ENCODE data around the gene PHACTR2.
"Not testable (repeated sequence)": the region's sequence is repeated elsewhere in the genome, so short reads cannot be mapped to it uniquely, and the experiment has no call there.

PHACTR2 gene

DNA sequence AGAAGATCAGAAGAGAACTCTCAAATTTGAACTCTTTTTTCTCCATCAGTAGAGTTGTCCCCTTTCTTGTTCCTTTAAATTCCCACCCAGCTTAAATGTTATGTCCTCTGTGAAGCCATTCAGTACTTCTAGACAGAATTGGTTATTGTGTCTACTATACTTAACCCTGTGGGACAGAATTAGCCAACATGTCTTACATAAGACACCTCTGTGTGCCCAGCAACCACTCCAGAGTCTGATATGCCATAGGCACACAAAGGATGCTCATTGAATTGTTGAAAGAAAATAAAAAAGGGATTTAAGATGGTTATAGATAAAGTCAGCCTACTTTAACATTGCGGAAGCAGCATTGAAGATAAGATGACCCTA is 88.4 kb downstream of the PHACTR2 start:
- no peak for DNase-seq (ENCODE audit: low spot score)

DNA sequence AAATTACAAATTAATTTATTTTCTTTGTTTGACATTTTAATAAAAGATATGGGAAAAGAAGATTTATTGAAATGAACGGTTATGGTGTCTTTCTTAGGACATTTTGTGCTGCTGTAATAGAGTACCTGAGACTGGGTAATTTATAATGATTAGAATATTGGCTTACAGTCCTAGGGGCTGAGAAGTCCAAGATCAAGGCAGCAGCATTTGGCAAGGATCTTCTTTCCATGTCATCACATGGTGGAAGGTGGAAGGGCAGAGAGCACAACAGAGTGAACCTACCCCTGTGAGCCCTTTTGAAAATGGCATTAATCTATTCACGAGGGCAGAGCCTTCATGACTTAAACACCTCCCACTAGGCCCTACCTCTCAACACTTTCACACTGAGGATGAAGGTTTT is 89.7 kb downstream of the PHACTR2 start:
- no peak for DNase-seq (ENCODE audit: low spot score)

DNA sequence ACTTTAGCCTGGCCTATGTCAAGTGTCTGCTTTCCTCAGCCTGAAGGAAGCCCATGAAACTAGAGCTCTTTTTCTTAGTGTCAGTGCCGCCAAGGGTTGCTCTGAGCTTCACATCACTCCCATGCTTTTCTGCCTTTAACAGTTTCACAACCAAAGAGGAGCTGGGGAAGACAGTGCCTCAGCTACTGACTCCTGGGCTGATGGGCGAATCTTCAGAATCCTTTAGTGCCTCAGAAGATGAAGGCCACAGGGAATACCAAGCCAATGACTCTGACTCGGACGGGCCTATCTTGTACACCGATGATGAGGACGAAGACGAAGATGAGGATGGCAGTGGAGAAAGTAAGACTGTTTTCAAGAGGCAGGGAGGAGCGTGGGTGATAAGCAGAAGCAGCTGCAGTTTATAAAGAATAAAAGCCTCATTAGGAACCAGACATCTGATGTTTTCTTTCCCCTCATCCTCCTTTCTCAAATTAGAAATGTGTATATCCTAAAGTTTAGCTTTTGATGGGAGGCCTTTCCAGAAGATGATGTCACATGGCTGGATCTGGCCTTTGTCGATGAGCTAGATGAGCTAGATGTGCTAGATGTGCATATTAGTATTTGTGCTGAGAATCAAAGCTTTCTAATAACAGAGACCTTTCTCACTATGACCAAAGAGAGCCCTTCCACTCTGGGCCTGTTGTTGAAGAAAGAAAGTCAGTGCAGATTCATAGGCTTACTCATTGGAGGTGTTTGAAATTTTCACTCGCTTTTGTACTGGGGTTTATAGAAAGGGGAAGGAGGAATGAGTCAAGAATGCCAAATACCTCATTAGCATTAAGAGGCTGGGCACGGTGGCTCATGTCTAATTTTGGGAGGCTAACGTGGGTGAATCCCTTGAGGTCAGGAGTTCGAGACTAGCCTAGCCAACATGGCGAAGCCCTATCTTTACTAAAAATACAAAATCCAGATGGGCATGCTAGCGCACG is 94.6 kb downstream of the PHACTR2 start:
- DNase-seq (ENCODE audit: low spot score), result no peak

DNA sequence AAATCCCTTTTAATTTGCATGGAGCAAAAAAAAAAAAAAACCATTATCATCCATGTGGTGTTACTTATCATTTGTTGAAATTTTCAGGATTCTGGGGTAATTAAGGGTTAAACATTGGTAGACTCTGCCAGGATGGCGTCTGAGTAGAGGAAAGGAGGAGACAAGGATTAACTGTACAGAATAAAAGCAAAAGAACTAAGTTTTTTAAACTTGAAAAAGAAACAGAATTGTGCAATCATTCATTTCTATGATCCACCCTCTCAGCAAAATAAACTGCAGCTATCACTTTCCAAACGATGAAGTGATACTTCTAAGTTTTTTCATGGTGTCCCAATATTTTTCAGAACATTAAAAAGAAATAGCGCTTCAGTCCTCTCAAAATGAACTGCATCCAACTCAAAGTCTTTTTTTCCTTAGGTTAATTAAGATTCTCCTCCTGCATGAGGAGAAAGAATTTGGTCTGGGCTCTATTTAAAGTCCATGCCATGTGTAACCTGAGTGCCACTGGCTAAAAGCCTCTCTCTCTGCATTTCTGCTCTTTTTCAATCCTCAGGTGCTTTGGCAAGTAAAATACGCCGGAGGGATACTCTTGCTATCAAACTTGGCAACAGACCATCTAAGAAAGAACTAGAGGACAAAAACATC is 95.9 kb downstream of the PHACTR2 start:
- no peak for DNase-seq (ENCODE audit: low spot score)

DNA sequence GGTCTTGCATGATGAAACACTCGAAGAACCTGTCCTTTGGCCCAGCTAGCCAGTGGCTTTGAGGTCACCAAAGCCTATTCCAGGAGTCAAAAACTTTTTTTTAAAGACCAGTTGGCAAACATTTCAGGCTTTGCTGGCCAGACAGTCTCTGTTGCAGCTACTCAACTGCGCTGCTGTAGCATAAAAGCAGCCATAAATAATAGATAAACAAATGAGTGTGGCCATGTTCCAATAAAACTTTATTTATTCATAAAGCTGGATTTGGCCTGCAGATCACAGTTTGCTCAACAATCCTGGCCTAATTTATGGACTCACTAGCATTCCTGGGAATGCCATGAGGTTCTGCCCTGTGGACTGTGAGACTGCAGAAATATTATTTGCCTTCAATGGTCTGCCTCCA is 96.6 kb downstream of the PHACTR2 start:
- no peak for DNase-seq (ENCODE audit: low spot score)

DNA sequence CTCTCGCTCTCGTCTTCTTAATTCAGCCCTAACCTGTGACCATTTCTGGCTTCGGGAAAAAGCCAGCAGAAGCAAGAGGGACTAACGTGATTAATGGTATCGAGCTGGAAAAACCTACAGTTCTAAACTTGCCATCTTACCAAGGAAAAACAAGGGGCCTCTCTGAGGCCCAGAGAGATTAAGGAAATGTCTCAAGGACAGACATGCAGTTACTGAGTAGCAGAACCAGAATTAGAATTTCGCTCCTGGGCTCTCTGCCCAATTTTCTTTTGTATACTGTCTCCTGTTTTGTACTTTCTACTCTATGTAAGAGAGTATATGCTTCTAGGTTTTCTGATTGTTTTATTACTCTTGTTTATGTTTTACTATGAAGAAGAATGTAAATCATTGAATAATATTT is 97.6 kb downstream of the PHACTR2 start:
- no peak for DNase-seq (ENCODE audit: low spot score)

DNA sequence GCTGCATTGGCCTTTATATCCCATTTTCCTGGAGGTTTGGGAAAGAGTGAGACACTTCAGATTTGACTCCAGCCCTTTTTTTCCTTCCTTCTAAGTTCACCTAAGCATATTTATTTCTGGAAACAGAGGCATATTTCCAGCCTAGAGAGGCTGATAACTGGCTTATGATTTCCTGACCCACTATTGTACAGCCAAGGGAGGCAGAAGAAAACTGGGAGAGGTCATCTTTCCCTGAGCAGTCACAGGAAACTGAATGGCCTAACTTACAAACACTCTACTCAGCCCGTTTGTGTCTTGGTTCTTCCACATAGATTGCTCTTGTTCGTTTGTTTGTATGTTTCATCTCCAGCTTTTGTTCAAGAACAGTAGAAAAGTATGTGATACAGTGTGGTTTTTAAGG is 101.2 kb downstream of the PHACTR2 start:
- DNase-seq (ENCODE audit: low spot score), result no peak

DNA sequence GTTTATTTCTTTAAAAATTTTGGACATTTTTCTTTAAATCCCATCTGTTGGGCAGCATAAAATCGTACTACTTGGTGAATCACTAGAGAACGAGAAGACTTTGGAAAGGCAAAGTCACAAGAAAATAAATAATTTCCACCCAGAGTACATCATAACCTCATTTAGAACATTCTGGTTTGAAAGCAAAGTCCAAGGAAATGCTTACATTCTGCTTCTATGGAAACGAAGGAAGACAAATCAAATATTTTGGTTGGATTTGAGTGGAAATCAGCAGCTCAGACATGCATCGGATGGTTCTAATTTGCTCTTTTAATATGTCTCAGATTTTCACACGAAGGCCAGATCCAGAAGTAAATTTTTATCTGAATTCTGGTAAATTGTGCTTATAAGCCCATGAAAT is 104.7 kb downstream of the PHACTR2 start:
- DNase-seq (ENCODE audit: low spot score), result no peak

DNA sequence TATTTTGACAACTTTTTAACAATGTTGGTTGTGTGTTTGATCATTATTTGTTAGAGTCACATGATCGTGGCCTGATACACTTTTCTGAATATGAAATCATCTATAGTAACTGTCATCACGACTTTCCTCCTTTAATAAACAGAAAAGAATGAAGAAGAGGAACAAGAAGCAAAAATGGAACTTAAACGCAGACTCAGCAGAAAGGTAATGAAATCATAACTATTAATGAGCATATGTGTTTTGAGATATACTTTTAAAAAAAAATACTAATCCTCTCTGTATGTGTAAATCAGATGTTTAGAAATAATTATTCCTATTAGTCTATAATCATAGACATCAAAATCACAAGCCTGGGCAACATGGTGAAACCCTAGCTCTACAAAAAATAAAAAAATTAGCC is 105.3 kb downstream of the PHACTR2 start:
- DNase-seq (ENCODE audit: low spot score), result no peak

DNA sequence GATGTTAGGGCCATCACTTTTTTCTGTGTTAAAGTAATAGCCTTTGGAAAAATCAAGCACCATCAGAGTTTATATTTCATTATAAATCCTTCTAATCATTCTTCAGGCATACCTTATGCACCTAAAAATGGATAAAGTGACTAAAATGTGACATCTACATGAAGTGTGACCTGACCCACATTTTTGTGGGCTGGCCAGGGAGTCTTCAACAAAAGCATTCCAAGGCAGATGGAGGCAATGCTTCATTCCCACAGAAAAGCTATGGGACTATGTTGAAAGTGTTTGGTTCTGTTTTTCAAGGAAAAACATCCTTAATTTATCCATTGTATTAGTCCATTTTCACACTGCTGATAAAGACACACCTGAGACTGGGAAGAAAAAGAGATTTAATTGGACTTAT is 106.6 kb downstream of the PHACTR2 start:
- DNase-seq (ENCODE audit: low spot score), result no peak

DNA sequence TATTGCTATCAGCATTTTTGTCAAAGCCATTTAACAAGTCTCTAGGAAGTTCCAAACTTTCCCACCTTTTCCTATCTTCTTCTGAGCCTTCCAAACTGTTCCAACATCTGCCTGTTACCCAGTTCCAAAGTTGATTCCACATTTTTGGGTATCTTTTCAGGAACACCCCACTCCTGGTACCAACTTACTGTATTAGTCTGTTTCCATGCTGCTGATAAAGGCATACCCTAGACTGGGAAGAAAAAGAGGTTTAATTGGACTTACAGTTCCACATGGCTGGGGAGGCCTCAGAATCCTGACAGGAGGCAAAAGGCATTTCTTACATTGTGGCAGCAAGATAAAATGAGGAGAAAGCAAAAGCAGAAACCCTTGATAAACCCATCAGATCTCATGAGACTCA is 108.6 kb downstream of the PHACTR2 start:
- not testable (repeated sequence) for DNase-seq (ENCODE audit: low spot score)

DNA sequence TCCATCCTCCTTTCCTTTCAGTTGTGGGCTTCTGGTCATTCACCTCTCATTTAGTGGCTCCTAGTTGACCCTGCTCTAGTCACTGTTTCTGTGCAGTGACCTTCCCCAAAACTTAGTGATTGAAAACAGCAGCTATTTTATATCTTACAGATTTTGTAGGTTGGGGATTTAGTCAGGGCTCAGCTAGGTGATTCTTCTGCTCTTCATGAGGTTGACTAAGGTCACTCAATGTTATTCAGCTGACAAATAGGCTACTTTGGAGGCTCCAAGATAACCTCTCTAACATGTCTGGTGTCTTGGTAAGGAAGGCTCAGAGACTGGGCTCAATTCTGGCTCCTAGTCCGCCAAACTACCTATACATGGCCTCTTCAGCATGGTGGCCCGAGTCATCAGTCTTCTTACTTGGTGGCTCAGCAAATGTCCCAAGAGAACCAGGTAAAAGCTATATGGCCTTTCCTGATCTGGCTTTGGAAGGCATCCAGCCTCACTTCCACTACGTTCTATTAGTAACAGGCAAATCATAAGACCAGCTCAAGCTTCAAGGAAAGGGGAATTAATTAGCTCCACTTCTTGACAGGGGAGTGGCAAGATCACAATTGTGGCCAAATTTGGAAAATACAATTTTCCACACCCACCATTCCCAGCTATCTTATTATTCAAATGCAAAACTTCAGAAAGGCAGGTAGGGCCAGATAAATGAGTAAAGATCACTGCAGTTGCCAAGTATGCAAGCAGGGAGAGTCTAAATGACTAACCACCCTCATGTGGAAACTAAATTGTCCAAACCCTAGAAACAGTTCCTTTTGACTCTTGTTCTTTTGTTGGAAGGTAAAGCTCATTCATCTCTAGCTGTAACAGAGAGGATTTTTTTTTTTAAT is 114.9 kb downstream of the PHACTR2 start:
- no peak for DNase-seq (ENCODE audit: low spot score)

DNA sequence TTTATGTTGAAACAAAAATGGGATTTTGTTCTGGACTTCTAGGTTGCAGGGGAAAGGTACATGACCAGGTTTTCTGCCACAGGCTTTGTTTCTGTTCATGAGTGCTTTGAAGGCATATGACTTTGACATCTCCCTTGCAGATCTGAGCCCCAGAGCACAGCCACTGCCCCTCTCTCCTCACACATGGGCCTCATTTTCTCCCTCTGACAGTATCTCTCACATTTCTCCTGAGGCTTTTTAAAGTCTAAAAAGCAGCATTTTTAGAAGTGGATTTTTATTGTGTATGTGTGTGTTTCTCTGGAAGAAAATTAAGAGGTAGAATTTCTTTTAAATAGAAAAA is 115.5 kb downstream of the PHACTR2 start:
- DNase-seq (ENCODE audit: low spot score), result no peak

DNA sequence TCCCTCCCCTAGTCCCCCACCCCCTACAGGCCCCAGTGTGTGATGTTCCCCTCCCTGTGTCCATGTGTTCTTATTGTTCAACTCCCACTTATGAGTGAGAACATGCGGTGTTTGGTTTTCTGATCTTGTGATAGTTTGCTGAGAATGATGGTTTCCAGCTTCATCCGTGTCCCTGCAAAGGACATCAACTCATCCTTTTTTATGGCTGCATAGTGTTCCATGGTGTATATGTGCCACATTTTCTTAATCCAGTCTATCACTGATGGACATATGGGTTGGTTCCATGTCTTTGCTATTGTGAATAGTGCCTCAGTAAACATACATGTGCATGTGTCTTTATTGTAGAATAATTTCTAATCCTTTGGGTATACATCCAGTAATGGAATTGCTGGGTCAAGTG is 118.8 kb downstream of the PHACTR2 start:
- not testable (repeated sequence) for DNase-seq (ENCODE audit: low spot score)

DNA sequence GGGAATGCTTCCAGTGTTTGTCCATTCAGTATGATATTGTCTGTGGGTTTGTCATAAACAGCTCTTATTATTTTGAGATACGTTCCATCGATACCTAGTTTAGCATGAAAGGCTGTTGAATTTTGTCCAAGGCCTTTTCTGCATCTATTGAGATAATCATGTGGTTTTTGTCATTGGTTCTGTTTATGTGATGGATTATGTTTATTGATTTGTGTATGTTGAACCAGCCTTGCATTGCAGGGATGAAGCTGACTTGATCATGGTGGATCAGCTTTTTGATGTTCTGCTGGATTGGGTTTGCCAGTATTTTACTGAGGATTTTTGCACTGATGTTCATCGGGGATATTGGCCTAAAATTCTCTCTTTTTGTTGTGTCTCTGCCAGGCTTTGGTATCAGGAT is 120.7 kb downstream of the PHACTR2 start:
- DNase-seq (ENCODE audit: low spot score), result not testable (repeated sequence)

DNA sequence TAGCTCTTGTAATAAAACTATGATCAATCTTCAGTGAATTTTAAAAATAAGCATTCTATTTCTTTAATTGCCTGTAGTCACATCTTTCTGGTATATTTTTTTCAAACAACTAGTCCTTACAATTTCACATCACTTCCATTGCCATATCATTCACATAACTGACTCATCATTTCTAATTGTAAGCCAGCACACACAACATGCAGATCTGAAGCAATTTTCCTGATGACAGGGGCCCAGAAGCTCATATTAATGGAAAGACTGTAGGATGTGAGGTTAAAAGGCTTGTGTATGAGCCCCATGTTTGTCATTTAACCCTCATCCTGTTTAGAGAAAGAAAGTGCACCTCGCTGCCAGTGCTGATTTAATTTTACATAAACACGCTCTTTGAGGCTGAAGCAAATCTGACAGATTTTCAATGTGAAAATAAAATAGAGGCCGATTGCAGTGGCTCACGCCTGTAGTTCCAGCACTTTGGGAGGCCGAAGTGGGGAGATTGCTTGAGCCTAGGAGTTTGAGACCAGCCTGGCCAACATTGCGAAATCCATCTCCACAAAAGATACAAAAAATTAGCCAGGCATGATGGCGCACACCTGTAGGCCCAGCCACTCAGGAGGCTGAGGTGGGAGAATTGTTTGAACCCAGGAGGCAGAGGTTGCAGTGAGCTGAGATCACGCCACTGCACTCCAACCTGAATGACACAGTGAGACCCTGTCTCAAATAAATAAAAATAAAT is 125.2 kb downstream of the PHACTR2 start:
- no peak for DNase-seq (ENCODE audit: low spot score)

DNA sequence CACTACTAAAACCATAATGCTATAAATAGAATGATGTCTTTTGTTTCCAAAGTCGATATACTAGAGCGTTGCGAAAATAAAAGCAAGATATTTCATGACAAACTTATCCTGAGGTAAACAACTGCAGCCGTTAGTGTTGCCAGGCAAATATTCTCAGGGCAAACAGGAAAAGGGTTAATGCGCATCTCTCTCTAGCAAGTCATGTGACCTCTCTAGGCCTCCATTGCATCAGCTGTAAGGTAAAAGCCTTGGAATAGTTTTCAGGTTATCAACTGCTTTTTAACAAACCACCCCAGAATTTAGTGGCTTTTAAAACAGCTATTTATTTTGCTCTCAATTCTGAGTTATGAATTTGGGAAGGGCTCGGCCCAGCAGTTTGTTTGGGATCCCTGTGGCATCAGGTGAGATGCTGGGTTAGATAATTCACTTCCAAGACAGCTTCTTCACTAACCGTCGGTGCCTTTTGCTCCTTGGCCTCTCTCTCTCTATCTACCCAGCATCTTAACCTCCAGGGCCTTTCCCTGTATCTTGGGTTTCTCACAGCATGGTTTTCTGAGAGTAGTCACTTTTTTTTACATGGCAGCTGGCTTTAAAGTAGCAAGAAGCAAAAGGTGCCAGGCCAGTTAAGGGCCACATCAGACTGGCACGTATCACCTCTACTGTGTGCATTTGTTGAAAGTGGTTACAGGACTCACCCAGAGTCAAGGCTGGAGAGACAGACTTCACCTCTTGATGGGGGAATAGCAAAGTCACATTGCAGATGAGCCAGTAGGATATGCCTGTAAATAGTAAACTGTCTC is 126.2 kb downstream of the PHACTR2 start:
- no peak for DNase-seq (ENCODE audit: low spot score)

DNA sequence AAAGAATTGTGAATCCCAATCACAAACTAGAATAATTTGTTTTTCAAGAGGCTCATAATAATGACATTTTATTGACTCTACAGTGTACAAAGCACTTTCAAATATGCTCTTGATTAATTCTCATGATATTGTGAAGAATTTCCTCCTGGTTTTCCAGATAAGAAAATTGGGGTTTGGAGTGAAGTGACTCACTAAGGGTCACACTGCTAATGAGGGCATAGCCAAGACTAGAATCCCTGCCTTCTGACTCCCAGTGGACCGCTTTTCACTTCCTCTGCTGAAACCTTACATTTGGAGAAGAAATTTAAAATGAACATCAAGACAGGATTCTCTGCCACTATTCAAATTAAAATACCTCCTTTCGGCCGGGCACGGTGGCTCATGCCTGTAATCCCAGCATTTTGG is 127.1 kb downstream of the PHACTR2 start:
- DNase-seq (ENCODE audit: low spot score), result no peak

DNA sequence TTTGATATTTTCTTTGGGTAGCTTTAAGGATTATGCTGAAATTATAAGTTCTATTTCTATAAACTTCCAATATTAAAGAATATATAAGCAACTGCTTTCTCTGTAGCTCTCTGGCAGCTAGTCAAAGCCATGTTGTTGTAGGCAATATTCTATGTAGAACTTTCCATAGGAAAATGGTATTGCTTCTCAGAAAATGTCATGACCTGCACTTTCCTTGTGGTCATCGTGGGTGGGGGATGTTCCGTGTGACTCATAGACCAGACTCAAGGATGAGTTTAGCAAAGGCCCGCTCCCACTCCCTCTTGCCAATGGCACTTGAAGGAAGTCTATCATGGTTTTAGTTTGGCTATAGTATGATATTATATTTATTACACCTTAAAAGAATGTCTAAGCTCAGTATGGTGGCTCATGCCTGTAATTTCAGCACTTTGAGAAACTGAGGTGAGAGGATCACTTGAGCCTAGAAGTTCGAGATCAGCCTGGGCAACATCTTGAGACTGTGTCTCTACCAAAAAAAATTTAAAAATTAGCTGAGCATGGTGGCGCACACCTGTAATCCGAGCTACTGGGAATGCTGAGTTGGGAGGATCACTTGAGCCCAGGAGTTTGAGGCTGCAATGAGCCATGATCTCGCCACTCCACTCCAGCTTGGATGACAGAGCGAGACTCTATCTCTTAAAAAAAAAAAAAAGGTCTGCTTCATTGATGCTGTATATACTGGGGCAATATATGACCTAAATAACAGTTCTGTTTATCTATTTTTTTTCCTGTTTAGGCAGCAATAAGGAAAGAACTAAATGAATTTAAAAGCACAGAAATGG is 128.7 kb downstream of the PHACTR2 start:
- no peak for DNase-seq (ENCODE audit: low spot score)

DNA sequence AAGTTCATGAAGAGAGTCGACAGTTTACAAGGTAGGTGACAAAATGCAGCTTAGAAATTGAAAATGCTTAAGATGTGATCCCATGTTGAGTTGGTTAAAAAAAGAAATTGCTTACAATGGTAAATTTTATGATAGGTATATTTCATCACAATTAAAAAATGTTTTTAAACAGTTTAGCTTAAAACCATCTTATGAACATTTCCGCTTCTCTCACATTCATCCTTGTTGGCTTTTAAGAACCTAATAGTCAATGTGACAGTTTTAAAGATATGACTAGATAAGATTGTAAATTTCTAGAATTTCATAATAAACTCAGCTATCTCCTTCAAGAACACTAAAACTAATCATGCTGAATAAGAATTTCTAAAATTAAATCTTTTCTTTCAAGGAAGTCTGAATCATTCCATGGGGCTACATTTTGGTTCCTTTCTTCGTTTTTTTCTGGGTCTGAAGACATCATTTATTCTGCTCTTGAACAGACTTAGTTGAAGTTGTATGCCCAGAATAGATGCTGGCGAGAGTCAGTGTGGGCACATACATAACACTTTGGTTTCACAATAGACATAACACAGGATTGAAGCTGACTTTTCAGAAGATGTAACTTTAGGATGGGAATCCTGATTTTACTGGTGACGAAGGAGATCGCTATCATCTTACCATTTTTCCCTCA is 129.5 kb downstream of the PHACTR2 start:
- DNase-seq (ENCODE audit: low spot score), result no peak
